HCT116 (cell line): ENCODE results near the gene ATP13A2.

ENCODE experiments used
- EGR1 ChIP-seq: IDR thresholded peaks from 2 replicates; pipeline ENCODE4 v1.6.1; 2012; ENCODE audit warnings: low read depth
- EZH2 ChIP-seq: fragments of 200-600 bp; sonication (generic); IDR thresholded peaks from 2 replicates; pipeline ENCODE4 v1.6.1; 2017; ENCODE audit warnings: antibody characterized with exemption, mixed run types
- EZH2phosphoT487 ChIP-seq: fragments of 200-600 bp; IDR thresholded peaks from 2 replicates; pipeline ENCODE4 v1.6.1; 2018; ENCODE audit warnings: antibody characterized with exemption, borderline replicate concordance
- JUND ChIP-seq: IDR thresholded peaks from 2 replicates; pipeline ENCODE4 v1.6.1; 2012
- POLR2A ChIP-seq: IDR thresholded peaks from 2 replicates; pipeline ENCODE4 v1.7.0; 2011; ENCODE audit warnings: borderline replicate concordance; ENCODE audit not compliant: insufficient read depth, insufficient read length; ENCODE audit errors: extremely low read depth
- RAD21 ChIP-seq: IDR thresholded peaks from 2 replicates; pipeline ENCODE4 v1.6.1; 2012; ENCODE audit warnings: low read depth, mild to moderate bottlenecking
- REST ChIP-seq: IDR thresholded peaks from 2 replicates; pipeline ENCODE4 v1.6.1; 2012; ENCODE audit warnings: low read depth
- SP1 ChIP-seq: IDR thresholded peaks from 2 replicates; pipeline ENCODE4 v1.6.1; 2012; ENCODE audit warnings: low read depth
- TF ChIP-seq, protein P1 (sequence below), 3 experiments: fragments of 200-600 bp in 1 of 3; sonication (generic) in 1 of 3; IDR thresholded peaks in 2 of 3; conservative IDR thresholded peaks in 1 of 3; 2 replicates each; pipeline ENCODE4 v1.5.1; 2012 to 2017; ENCODE audit warnings: low read depth in 2 of 3, low read length in 2 of 3, antibody characterized with exemption in 1 of 3, borderline replicate concordance in 1 of 3, control low read depth in 1 of 3, mild to moderate bottlenecking in 1 of 3, mixed read lengths in 1 of 3, mixed run types in 1 of 3, moderate library complexity in 1 of 3; ENCODE audit not compliant: insufficient read depth in 1 of 3
- TF ChIP-seq, protein P2 (sequence below): IDR thresholded peaks from 2 replicates; pipeline ENCODE4 v1.6.1; 2012

DNA sequence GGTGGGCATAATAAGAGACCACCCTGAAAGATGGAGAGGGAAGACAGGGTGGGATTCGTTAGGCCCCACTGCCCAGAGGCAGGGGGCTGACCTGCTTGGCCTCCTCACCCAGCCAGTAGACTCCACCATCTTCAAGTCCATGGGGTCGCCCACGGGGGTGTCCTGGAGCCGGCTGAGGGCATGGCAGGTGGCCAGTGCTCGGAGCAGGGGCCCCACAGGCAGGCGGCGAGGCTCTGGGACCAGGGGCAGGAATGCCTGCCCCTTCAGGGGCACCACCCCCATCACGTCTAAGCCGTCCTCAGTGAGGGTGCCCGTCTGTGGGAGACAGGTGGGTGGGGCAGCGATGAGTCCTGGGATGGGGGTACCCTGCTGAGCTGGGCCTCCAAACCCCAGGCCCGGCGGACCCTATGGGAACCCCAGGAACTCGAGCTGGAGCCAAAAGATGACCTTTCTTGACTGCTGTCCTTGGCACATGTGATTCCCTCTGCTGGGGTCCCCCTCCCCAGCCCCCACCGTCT is 18.1 kb downstream of the ATP13A2 start:
- TF ChIP-seq REST (no peak), EZH2 (no peak), POLR2A (no peak), JUND (no peak), RAD21 (no peak), EZH2phosphoT487 (no peak), SP1 (no peak), EGR1 (no peak)
- TF ChIP-seq, protein P1, sequence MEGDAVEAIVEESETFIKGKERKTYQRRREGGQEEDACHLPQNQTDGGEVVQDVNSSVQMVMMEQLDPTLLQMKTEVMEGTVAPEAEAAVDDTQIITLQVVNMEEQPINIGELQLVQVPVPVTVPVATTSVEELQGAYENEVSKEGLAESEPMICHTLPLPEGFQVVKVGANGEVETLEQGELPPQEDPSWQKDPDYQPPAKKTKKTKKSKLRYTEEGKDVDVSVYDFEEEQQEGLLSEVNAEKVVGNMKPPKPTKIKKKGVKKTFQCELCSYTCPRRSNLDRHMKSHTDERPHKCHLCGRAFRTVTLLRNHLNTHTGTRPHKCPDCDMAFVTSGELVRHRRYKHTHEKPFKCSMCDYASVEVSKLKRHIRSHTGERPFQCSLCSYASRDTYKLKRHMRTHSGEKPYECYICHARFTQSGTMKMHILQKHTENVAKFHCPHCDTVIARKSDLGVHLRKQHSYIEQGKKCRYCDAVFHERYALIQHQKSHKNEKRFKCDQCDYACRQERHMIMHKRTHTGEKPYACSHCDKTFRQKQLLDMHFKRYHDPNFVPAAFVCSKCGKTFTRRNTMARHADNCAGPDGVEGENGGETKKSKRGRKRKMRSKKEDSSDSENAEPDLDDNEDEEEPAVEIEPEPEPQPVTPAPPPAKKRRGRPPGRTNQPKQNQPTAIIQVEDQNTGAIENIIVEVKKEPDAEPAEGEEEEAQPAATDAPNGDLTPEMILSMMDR (IDR thresholded peaks at IDR 0.05 in 2 of 3, conservative IDR thresholded peaks at IDR 0.05 in 1 of 3; ENCODE audit: borderline replicate concordance in 1 of 3, insufficient read depth in 1 of 3, low read depth in 2 of 3, low read length in 2 of 3): no peak
- TF ChIP-seq, protein P2, sequence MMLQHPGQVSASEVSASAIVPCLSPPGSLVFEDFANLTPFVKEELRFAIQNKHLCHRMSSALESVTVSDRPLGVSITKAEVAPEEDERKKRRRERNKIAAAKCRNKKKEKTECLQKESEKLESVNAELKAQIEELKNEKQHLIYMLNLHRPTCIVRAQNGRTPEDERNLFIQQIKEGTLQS: no peak
